GM21515 (cell line): Measurements from ENCODE around the gene GJD4.
A peak's percentile ranks its signal among the peaks of the same experiment; 100 is the strongest.

ENCODE experiments used
- ATAC-seq: cut with Tn5 transposase; IDR thresholded peaks from one replicate; pipeline ENCODE4 v1.9.1; 2021; ENCODE audit not compliant: unreplicated experiment

Gene GJD4

GRCh38 chr10:35613597-35614226 lies 8.6 kb downstream of the GJD4 start:
- ATAC-seq: no peak

- no peak for ATAC-seq
Measured at GRCh38 chr10:35614312-35614711, 9.2 kb downstream of the GJD4 start.

- no peak for ATAC-seq
Measured at GRCh38 chr10:35626971-35627507, 21.9 kb downstream of the GJD4 start.

GRCh38 chr10:35631404-35631803 lies 26.3 kb downstream of the GJD4 start:
- no peak for ATAC-seq

GRCh38 chr10:35632027-35632426 lies 26.9 kb downstream of the GJD4 start:
- ATAC-seq: no peak

GRCh38 chr10:35633006-35633980 lies 28.2 kb downstream of the GJD4 start:
- no peak for ATAC-seq

- ATAC-seq: no peak
Measured at GRCh38 chr10:35635576-35635975, 30.4 kb downstream of the GJD4 start.

GRCh38 chr10:35636956-35637355 lies 31.8 kb downstream of the GJD4 start:
- ATAC-seq: no peak

GRCh38 chr10:35637462-35637861 lies 32.3 kb downstream of the GJD4 start:
- ATAC-seq: no peak

- no peak for ATAC-seq
Measured at GRCh38 chr10:35638101-35638500, 33.0 kb downstream of the GJD4 start.

GRCh38 chr10:35639021-35639727 lies 34.0 kb downstream of the GJD4 start:
- no peak for ATAC-seq

GRCh38 chr10:35639728-35640401 lies 34.7 kb downstream of the GJD4 start:
- no peak for ATAC-seq

- no peak for ATAC-seq
Measured at GRCh38 chr10:35640474-35640873, 35.3 kb downstream of the GJD4 start.

- ATAC-seq: peak; percentile 30
Measured at GRCh38 chr10:35640951-35641675, 36.0 kb downstream of the GJD4 start.

- ATAC-seq: peak; percentile 31
Measured at GRCh38 chr10:35641676-35642034, 36.5 kb downstream of the GJD4 start.

GRCh38 chr10:35642035-35642792 lies 37.1 kb downstream of the GJD4 start, which contains the start of gene FZD8:
TSS of gene FZD8 (minus strand) at chr10:35642296. CDS start at chr10:35641429, 867 bp downstream.
- ATAC-seq: peak; percentile 95

GRCh38 chr10:35642793-35643114 lies 37.6 kb downstream of the GJD4 start:
- ATAC-seq: no peak

- ATAC-seq: no peak
Measured at GRCh38 chr10:35643151-35644049, 38.3 kb downstream of the GJD4 start.
